K562 (cell line): ENCODE data around the gene MYMX. TPM values are rescaled to one million over a fixed set of nuclear protein-coding genes. Genes with fewer than 3 reads are reported as not detected.

Experiments
- ATF6 ChIP-seq: sonication (generic); formaldehyde crosslinking; IDR thresholded peaks from 2 replicates; pipeline ENCODE4 v1.4.0; 2020; ENCODE audit warnings: mild to moderate bottlenecking, missing genetic modification reagents
- DPF2 ChIP-seq: fragments of 450-650 bp; IDR thresholded peaks from 2 replicates; pipeline ENCODE4 v1.6.1; 2016
- ILF3 ChIP-seq: fragments of 450-650 bp; IDR thresholded peaks from 2 replicates; pipeline ENCODE4 v1.6.1; 2018; ENCODE audit warnings: antibody characterized with exemption, mild to moderate bottlenecking, moderate library complexity, borderline replicate concordance
- KDM5B ChIP-seq: fragments of 200-600 bp; sonication (generic); IDR thresholded peaks from 2 replicates; pipeline ENCODE4 v1.6.1; 2012; ENCODE audit warnings: low read depth, mild to moderate bottlenecking, moderate library complexity, low read length, control low read depth, inconsistent platforms; ENCODE audit not compliant: insufficient replicate concordance
- ZBTB2 ChIP-seq: fragments of 450-650 bp; IDR thresholded peaks from 2 replicates; pipeline ENCODE4 v1.6.1; 2016; ENCODE audit warnings: antibody characterized with exemption
- ZBTB33 ChIP-seq: sonication (generic); formaldehyde crosslinking; IDR thresholded peaks from 2 replicates; pipeline ENCODE4 v1.8.1; 2023; ENCODE audit warnings: mild to moderate bottlenecking, missing genetic modification reagents
- ZBTB43 ChIP-seq: sonication (generic); formaldehyde crosslinking; IDR thresholded peaks from 2 replicates; pipeline ENCODE4 v1.8.0; 2023; ENCODE audit warnings: mild to moderate bottlenecking, missing genetic modification reagents
- ZFP91 ChIP-seq: sonication (generic); formaldehyde crosslinking; IDR thresholded peaks from 2 replicates; pipeline ENCODE4 v1.8.0; 2022; ENCODE audit warnings: mild to moderate bottlenecking, missing genetic modification reagents
- ZNF592 ChIP-seq: fragments of 450-650 bp; IDR thresholded peaks from 2 replicates; pipeline ENCODE4 v1.6.1; 2017; ENCODE audit warnings: antibody characterized with exemption, mild to moderate bottlenecking
- polyA plus RNA-seq, 8 experiments: library from polyadenylated mRNA; depleted of rRNA in 4 of 8; stranded (reverse) in 5 of 8; unstranded in 3 of 8; fragments of >200 nt; fragmentation: Nextera tagmentation in 2 of 8; fragmentation: Illumina TruSeq in 1 of 8; extraction: Ambion mirVana in 2 of 8; extraction: Trizol in 1 of 8; gene quantifications; 2 replicates each; pipeline versions ENCODE4 v1.2.1 to v1.2.3, GENCODE V29; 2011 to 2014; ENCODE audit warnings: inconsistent platforms in 1 of 8, missing spikeins in 1 of 8
- total RNA-seq, 7 experiments: library from RNA; depleted of rRNA in 6 of 7; stranded (reverse); fragments of >200 nt in 6 of 7; fragmentation: Illumina TruSeq in 2 of 7; extraction: Trizol in 2 of 7; gene quantifications; 2 replicates each; pipeline versions ENCODE4 v1.2.1 to v1.2.3, GENCODE V29; 2011 to 2021; ENCODE audit warnings: low replicate concordance in 1 of 7

Gene MYMX
- total and polyA plus RNA-seq, 9 of the 15 experiments (the other 6 are each of a cell fraction or from before 2014, with no cell fraction given) = 0.12 TPM; not detected in 8

- peak; percentile 88 for TF ChIP-seq ZBTB2
- TF ChIP-seq ATF6 (CRISPR knock-in tag) = peak; percentile 56; the same call in 1 of the 2 replicates
- peak; percentile 58; the same call in 1 of the 2 replicates for TF ChIP-seq ILF3
- TF ChIP-seq ZFP91 (CRISPR knock-in tag) = no peak
- TF ChIP-seq ZBTB43 (CRISPR knock-in tag) = peak; percentile 84; the same call in 1 of the 2 replicates
- TF ChIP-seq KDM5B = peak; percentile 69
- TF ChIP-seq ZBTB33 (CRISPR knock-in tag) = peak; percentile 56; the same call in 1 of the 2 replicates
- TF ChIP-seq ZNF592 = peak; percentile 81
- TF ChIP-seq DPF2 = peak; percentile 54; the same call in 1 of the 2 replicates
Measured at GRCh38 chr6:44237813-44238433, 21.2 kb downstream of the MYMX start (continued).
